Endometrium (tissue), 2 donors: Measurements from ENCODE around the gene SYNPO.

Experiments used
- FAIRE-seq: peaks from 2 replicates; lab custom pipeline; 2012; peaks lifted over from hg19 to GRCh38; lab: Jason Lieb, UNC
- donor health status: control.
- donor health status: control.

SYNPO gene, protein sequence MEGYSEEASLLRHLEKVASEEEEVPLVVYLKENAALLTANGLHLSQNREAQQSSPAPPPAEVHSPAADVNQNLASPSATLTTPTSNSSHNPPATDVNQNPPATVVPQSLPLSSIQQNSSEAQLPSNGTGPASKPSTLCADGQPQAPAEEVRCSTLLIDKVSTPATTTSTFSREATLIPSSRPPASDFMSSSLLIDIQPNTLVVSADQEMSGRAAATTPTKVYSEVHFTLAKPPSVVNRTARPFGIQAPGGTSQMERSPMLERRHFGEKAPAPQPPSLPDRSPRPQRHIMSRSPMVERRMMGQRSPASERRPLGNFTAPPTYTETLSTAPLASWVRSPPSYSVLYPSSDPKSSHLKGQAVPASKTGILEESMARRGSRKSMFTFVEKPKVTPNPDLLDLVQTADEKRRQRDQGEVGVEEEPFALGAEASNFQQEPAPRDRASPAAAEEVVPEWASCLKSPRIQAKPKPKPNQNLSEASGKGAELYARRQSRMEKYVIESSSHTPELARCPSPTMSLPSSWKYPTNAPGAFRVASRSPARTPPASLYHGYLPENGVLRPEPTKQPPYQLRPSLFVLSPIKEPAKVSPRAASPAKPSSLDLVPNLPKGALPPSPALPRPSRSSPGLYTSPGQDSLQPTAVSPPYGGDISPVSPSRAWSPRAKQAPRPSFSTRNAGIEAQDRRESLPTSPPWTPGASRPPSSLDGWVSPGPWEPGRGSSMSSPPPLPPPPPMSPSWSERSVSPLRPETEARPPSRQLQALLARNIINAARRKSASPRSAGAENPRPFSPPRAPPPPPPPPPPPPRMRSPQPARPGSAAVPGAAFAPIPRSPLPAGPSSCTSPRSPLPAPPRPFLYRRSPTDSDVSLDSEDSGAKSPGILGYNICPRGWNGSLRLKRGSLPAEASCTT

DNA sequence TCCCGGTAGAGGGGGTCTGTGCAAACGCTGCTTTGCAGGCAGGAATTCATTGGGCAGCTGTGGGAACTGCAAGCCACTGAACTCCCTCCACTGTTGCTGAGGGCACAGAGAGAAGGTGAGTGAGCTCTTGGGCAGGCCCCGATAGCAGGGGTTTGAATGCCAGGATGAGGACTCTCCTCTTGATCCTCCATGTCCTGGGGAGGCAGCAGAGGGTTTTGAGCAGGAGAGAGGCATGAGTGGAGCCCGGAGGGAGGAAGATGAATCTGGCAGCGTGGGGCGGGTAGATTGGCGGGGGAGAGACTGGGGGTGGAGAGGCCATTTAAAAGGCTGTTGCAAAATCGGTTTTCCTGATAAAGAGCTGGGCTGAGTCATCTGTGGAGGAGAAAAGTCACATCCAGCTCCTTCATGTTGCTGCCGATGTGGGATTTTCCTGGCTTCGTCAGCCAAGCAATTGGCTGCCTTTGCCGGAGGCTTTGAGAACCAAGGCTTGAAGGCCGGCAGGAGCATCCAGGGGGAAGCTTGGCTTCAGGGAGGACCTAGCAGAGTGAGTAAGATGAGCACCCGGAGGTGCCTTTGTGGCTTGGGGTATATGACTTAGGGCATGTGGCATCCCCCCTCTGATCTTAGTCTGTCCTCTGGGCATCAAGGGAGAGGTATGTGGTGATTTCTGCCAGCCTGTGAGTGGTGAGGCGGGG, at the start of gene SYNPO:
SYNPO (plus strand) TSS at position 350 of the 695 bp plus-strand sequence. CDS start 7,616 bp downstream, outside the sequence.
- no peak for FAIRE-seq

- FAIRE-seq = no peak
Observed at GRCh38 chr5:150590979-150591695, 49.3 kb upstream of the SYNPO start.

DNA sequence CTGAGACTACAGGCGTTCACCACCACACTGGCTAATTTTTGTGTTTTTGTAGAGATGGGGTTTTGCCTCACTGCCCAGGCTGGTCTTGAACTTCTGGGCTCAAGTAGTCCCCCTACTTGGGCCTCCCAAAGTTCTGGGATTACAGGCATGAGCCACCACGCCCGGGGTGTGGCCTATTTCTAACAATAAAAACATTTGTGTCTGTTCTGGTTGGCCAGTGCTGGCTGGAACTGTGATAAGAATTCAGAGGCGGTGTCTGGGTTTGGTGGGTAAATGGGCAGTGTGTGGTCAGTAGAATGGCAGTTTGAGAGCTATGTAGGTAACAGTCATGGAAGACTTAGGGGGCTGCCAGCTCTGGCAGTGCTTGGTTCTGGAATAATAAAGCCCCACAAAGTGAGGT, 46.9 kb upstream of the SYNPO start:
- FAIRE-seq = no peak

DNA sequence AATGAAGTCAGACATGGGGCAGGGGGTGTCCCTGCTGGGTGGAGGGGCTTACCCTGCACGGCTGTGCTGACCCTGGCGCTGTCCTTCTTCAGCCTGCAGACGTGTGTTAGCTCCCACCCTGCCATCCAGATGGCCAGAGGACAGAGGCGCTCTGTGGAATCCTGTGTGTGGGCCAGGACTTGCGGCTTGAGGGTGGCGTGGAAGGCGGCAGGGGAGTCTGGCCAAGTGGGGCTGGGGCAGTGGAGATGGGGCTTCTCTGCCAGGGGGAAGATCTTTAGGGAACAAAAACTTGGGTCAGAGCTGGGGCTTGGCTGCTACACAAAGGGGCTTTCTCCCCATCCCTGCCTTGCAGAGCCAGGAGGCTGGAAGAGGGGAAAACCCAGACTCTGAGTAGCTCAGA, 46.5 kb upstream of the SYNPO start:
- FAIRE-seq = no peak

GRCh38 chr5:150595466-150596031, 44.9 kb upstream of the SYNPO start:
- FAIRE-seq = no peak

GRCh38 chr5:150596313-150596712, 44.1 kb upstream of the SYNPO start:
- no peak for FAIRE-seq

- no peak for FAIRE-seq
Observed at GRCh38 chr5:150596826-150597225, 43.6 kb upstream of the SYNPO start.

DNA sequence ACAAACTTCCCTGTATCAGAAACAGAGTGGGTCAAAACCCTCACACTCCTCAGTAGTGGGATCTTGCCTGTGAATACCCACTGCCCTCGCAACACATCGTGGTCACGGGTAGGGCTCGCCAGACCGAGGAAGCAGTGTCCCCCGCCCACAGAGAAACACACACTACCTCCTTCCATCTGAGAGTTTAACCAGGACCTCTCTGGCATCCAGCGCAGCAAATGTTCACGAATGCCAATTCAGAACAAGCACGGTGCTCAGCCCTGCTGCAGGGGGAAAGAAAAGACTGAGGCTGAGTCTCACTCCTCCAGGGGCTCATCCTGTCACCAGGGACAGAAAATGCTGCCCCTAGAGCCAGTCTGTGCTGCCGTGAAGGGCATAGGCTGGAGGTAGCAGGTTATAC, 42.5 kb upstream of the SYNPO start:
- no peak for FAIRE-seq

- FAIRE-seq = no peak
Observed at GRCh38 chr5:150598821-150599273, 41.6 kb upstream of the SYNPO start.

GRCh38 chr5:150599281-150599680, 41.2 kb upstream of the SYNPO start:
- no peak for FAIRE-seq

GRCh38 chr5:150599917-150600511, 40.4 kb upstream of the SYNPO start:
- no peak for FAIRE-seq

- no peak for FAIRE-seq
Observed at GRCh38 chr5:150600616-150601490, 39.6 kb upstream of the SYNPO start.

- FAIRE-seq = no peak
Observed at GRCh38 chr5:150601491-150602345, 38.7 kb upstream of the SYNPO start.

DNA sequence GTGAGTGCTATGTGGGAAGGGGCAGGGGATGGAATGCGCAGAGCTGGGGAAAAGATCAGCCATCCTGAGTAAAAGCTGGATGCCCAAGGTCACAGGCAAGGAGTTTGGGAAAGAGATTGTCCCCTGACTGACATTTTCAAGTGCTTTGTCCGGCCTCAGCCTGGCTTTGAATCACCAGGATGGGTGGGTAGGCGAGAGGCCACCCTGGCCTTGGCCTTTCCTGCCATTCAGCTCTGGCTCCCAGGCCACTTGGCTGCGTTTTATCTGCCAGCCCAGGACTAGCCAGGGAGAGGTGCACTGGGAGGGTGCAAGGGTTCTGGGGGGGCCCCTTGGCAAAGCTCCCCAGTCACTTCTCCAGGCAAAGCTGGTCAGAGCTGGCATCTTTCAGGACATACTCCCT, 37.4 kb upstream of the SYNPO start:
- FAIRE-seq = no peak

- FAIRE-seq = no peak
Observed at GRCh38 chr5:150603491-150603890, 37.0 kb upstream of the SYNPO start.

- no peak for FAIRE-seq
Observed at GRCh38 chr5:150604010-150604409, 36.5 kb upstream of the SYNPO start.

DNA sequence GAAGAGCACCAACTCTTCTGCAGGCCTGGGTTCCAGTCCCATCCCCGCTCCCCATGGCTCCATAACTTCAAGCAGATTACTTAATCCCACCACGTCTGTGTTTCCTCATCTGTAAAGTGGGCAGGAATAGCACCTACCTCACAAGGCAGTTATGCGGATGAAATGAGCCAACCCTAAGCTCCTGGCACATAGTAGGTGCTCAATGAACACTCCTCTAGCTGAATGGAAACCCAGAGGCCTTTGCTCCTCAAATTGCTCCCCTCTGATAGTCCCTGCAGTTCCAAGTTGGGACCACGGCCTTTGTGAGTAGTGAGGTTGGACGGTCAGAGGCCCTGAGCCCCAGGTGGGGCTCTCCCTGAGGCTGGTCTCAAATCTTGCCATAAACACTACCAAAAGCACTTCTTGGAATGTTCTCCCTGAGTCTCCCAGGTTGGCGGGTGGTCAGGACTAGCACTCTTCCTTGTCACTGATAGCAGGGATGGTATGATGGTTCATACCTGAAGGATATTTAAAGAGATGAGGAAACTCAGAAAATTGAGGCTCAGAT, 35.5 kb upstream of the SYNPO start:
- FAIRE-seq = no peak

GRCh38 chr5:150605546-150605945, 34.9 kb upstream of the SYNPO start:
- no peak for FAIRE-seq

DNA sequence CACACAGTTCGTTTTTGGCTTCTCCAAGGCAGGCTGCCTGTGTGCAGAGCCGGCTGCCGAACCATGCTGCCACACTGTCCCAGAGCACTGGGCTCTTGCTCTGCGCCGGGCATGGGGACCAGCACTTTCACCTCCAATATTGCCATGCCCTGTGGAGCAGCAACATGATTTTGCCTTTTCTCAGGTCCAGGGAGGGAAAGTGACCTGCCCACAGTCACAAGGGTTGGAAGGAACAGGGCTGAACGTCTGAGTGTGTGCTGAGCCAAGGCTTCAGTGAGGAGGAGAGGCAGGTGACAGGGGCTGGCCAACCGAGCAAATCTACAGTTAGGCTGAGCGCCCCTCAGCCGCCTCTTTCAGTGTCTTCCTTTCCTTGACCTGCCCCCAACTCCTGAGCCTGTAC, 34.0 kb upstream of the SYNPO start:
- no peak for FAIRE-seq
